ENCODE results near the gene OXER1.

Gene OXER1

GRCh38 chr2:42764096-42764495, at the start of gene OXER1:
Gene OXER1, minus strand, starts transcription at chr2:42764135. Its CDS starts 73 bp downstream, at chr2:42764062.
- no peak for DNase-seq

- peak; percentile 8 to 10 for DNase-seq
Observed at GRCh38 chr2:42812899-42813479, 49.1 kb upstream of the OXER1 start.

GRCh38 chr2:42810971-42811811, 47.3 kb upstream of the OXER1 start:
- peak; percentile 68 to 83 for DNase-seq

- peak; percentile 86 for DNase-seq
Observed at GRCh38 chr2:42810121-42810970, 46.4 kb upstream of the OXER1 start.

- peak; percentile 55 to 85 for DNase-seq
Observed at GRCh38 chr2:42809819-42810120, 45.8 kb upstream of the OXER1 start.

GRCh38 chr2:42809131-42809818, 45.3 kb upstream of the OXER1 start:
- peak; percentile 63 to 81 for DNase-seq

- DNase-seq = no peak
Observed at GRCh38 chr2:42808301-42808700, 44.4 kb upstream of the OXER1 start.

- no peak for DNase-seq
Observed at GRCh38 chr2:42806786-42807185, 42.9 kb upstream of the OXER1 start.

- DNase-seq = no peak
Observed at GRCh38 chr2:42804891-42805290, 41.0 kb upstream of the OXER1 start.

GRCh38 chr2:42804338-42804737, 40.4 kb upstream of the OXER1 start:
- no peak for DNase-seq

- DNase-seq = no peak
Observed at GRCh38 chr2:42802150-42802549, 38.2 kb upstream of the OXER1 start.

- no peak for DNase-seq
Observed at GRCh38 chr2:42801381-42801780, 37.4 kb upstream of the OXER1 start.

GRCh38 chr2:42800981-42801380, 37.0 kb upstream of the OXER1 start:
- DNase-seq = no peak

GRCh38 chr2:42800461-42800962, 36.6 kb upstream of the OXER1 start:
- DNase-seq = no peak

- no peak for DNase-seq
Observed at GRCh38 chr2:42799881-42800280, 35.9 kb upstream of the OXER1 start.

- no peak for DNase-seq
Observed at GRCh38 chr2:42797281-42797680, 33.3 kb upstream of the OXER1 start.

- no peak for DNase-seq
Observed at GRCh38 chr2:42796427-42797248, 32.7 kb upstream of the OXER1 start.

GRCh38 chr2:42795841-42796301, 31.9 kb upstream of the OXER1 start:
- peak in 1 of 2 experiments; percentile 26 for DNase-seq

- no peak for DNase-seq
Observed at GRCh38 chr2:42795275-42795674, 31.3 kb upstream of the OXER1 start.

- DNase-seq = peak in 1 of 2 experiments; percentile 4
Observed at GRCh38 chr2:42794271-42795046, 30.5 kb upstream of the OXER1 start.

Measured in SHP77 (cell line).